Natural killer cell treated with Interleukin-12 subunit alpha and Interleukin-12 subunit beta and Interleukin-15 and Interleukin-18, amount 100 ng/mL, for 72 hours (primary cell): ENCODE results near the gene CD101. TPM values are rescaled to one million over a fixed set of nuclear protein-coding genes. Genes with fewer than 3 reads are reported as not detected.

Source experiments
- ATAC-seq, 2 donors: fragments of 150-1000 bp; cut with Tn5 transposase in 1 of 2; sonication (Bioruptor Pico), chemical (Tn5 transposase) in 1 of 2; 2 replicates each; pipeline ENCODE4 v1.10.0; 2021
- DNase-seq: peaks from one replicate; pipeline ENCODE4 v3.0.0; 2022; ENCODE audit warnings: low spot score
- H3K27ac Mint-ChIP-seq, 2 donors: 1 replicate in 1 of 2; 2 replicates in 1 of 2; pipeline ENCODE4 v1.8.0; 2022; ENCODE audit warnings: mixed read lengths in 2 of 2, mild to moderate bottlenecking in 1 of 2, moderate library complexity in 1 of 2
- H3K27me3 Mint-ChIP-seq, 2 donors: 1 replicate in 1 of 2; 2 replicates in 1 of 2; pipeline ENCODE4 v1.8.0; 2022; ENCODE audit warnings: mixed read lengths in 2 of 2
- H3K36me3 Mint-ChIP-seq: one replicate; pipeline ENCODE4 v1.8.0; 2022; ENCODE audit warnings: mixed read lengths
- H3K4me1 Mint-ChIP-seq, 2 donors: 1 replicate in 1 of 2; 2 replicates in 1 of 2; pipeline ENCODE4 v1.8.0; 2022; ENCODE audit warnings: low read depth in 2 of 2, mixed read lengths in 2 of 2, mild to moderate bottlenecking in 1 of 2
- H3K4me3 Mint-ChIP-seq: one replicate; pipeline ENCODE4 v1.8.0; 2022; ENCODE audit warnings: mixed read lengths
- H3K9me3 Mint-ChIP-seq: 2 replicates; pipeline ENCODE4 v1.8.0; 2022; ENCODE audit warnings: mixed read lengths
- total RNA-seq, 2 donors: library from RNA; stranded (reverse); gene quantifications; one replicate each; pipeline ENCODE4 v1.2.3, GENCODE V29; 2022

Gene CD101
- total RNA-seq, 2 donors from 2014 or later: 1.4 to 2.3 TPM

DNA sequence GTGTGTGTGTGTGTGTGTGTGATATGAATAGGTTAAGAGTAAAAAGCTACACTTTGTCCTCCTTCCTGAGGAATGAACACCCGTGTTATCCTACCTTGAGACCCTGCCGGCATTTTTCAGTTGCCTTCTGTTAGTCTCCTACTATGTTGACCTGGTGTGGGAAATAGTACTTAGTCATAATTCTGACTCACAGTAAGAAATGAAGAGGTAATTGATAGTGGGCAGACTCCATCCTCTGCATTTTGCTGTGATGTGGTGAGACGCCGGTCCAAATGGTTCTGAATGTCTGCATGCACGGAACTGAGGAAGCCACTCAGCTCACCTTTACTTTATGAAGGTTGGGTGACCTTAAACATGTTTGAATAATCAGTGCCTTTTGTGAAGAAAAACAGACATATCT is 12.6 kb downstream of the CD101 start:
- peaks cover 0 to under 1% of the 10 kb centered on the region in 2 donors for H3K27me3 Mint-ChIP-seq
- no peaks in the 10 kb centered on the region for H3K36me3 Mint-ChIP-seq
- no peak overlapping the region for H3K4me3 Mint-ChIP-seq
- H3K4me1 Mint-ChIP-seq: peaks cover 0 to 3% of the 10 kb centered on the region in 2 donors
- no peak overlapping the region for H3K27ac Mint-ChIP-seq
- ATAC-seq (no peak), DNase-seq (no peak)
- no peaks in the 10 kb centered on the region for H3K9me3 Mint-ChIP-seq

DNA sequence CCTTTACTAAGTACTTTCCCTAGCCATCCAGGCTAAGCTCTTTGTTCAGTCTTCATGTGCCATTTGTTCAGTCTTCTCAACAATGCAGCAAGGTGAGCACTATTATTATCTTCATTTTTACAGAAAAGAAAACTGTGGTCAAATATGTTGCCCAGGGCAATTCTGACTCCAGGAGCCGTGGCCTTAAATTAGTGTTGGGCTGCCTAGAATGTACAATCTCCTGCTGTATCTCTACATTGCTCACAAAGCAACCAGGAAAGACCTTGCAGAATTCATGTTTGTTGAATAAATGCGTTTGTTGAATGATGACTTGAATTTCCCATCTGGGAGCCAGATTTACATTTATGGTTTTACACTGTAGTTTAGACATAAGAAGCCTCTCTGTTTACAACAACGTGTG is 14.2 kb downstream of the CD101 start:
- DNase-seq (no peak), ATAC-seq (no peak)
- no peaks in the 10 kb centered on the region for H3K9me3 Mint-ChIP-seq
- H3K36me3 Mint-ChIP-seq: no peaks in the 10 kb centered on the region
- H3K27ac Mint-ChIP-seq: no peak overlapping the region
- H3K27me3 Mint-ChIP-seq: peaks cover 6 to 8% of the 10 kb centered on the region in 2 donors
- no peaks in the 10 kb centered on the region for H3K4me1 Mint-ChIP-seq
- H3K4me3 Mint-ChIP-seq: no peak overlapping the region

DNA sequence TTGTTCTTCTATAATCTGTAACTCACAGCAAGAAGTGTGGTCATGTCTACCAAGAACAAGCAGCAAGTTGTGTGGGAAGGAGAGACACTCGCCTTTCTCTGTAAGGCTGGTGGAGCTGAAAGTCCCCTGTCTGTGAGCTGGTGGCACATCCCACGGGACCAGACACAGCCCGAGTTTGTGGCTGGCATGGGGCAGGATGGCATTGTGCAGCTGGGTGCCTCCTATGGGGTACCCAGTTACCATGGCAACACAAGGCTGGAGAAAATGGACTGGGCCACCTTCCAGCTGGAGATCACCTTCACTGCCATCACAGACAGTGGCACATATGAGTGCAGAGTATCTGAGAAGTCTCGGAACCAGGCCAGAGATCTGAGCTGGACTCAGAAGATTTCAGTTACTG is 15.5 kb downstream of the CD101 start:
- no peaks in the 10 kb centered on the region for H3K36me3 Mint-ChIP-seq
- no peaks in the 10 kb centered on the region for H3K4me1 Mint-ChIP-seq
- DNase-seq (no peak), ATAC-seq (no peak)
- H3K9me3 Mint-ChIP-seq: no peaks in the 10 kb centered on the region
- H3K27me3 Mint-ChIP-seq: peaks cover 6 to 8% of the 10 kb centered on the region in 2 donors
- no peak overlapping the region for H3K4me3 Mint-ChIP-seq
- no peak overlapping the region for H3K27ac Mint-ChIP-seq

DNA sequence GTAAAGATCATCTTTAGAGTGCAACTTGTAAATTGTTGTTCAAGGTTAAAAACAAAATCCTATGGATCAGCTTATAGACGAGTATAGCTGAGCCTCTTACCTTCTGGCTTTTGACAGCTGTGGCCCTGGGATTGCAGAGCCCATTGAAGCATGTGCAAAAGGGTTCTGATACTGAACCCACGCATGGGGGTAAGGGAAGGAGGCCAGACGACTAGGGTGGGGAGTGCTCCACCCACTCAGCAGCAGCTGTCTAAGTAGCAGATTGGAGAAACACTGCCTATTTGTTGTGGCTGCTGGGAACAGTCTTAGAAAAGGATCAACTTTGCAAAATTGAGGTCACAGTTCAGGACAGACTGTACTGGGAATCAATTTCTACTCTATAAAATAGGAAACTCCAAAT is 16.1 kb downstream of the CD101 start:
- Mint-ChIP-seq H3K4me1 (no peaks in the 10 kb centered on the region), H3K4me3 (no peak overlapping the region), H3K36me3 (no peaks in the 10 kb centered on the region), H3K27ac (no peak overlapping the region), H3K27me3 (peaks cover 6 to 8% of the 10 kb centered on the region in 2 donors), H3K9me3 (no peaks in the 10 kb centered on the region)
- DNase-seq: no peak
- no peak for ATAC-seq

DNA sequence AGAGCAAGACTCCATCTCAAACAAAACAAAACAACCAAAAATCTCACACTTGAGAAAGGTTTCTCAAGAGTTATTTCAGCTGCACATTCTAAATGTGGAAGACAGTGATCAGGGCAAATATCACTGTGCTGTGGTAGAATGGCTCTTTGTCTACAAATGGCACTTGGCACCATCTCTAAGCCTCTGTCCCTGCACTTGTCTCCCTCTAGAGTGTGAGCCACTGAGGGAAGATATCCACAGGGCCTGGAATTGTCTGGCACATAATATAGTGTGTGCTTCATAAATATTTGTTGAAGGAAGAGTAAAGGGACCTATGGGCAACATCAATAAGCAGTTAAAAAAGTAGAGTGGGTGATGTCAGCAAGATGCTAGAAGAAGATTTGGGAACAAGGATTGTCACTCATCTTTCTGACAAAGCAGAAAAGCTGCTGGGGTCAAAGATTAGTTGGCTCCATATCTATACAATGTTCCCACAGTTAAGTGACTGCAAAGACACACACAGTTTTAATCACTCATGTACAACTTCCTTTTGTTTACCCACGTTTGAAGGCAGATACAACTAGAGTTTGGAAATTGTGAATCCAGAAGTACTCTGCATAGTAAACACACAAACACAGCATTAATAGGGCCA is 19.1 kb downstream of the CD101 start:
- Mint-ChIP-seq H3K4me1 (no peaks in the 10 kb centered on the region), H3K27me3 (peaks cover 9 to 14% of the 10 kb centered on the region in 2 donors), H3K36me3 (no peaks in the 10 kb centered on the region), H3K27ac (no peak overlapping the region), H3K9me3 (no peaks in the 10 kb centered on the region), H3K4me3 (no peak overlapping the region)
- no peak for DNase-seq
- no peak for ATAC-seq

DNA sequence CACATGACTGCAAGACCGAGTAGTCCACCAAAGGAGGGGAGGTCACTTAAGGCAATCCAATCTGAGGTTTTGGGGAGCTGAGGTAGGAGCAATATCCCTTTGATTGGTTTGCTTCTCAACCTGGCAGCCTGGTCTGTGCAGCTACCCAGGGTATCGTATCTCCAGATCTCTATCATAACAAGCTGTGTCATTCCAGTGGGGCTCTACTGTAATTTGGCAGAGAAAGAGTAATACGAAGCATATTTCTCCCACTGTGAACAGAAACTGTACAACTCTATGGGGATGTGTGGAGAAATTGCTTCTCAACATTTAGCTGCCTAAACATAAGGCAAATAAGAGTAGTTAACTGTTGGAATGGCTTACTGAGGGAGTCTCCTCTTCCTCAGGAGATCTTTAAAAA is 20.6 kb downstream of the CD101 start:
- H3K27ac Mint-ChIP-seq: no peak overlapping the region
- no peak for ATAC-seq

DNA sequence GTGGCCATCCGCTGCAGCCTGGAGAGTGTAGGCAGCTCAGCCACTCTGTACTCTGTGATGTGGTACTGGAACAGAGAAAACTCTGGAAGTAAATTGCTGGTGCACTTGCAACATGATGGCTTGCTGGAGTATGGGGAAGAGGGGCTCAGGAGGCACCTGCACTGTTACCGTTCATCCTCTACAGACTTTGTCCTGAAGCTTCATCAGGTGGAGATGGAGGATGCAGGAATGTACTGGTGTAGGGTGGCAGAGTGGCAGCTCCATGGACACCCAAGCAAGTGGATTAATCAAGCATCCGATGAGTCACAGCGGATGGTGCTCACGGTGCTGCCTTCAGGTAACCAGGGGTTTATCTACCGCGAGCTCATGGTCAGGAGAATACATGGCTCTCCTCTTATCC is 24.0 kb downstream of the CD101 start:
- no peak for DNase-seq
- Mint-ChIP-seq H3K36me3 (no peaks in the 10 kb centered on the region), H3K4me3 (no peak overlapping the region), H3K27me3 (peaks cover 4 to 6% of the 10 kb centered on the region in 2 donors), H3K4me1 (no peaks in the 10 kb centered on the region), H3K9me3 (no peaks in the 10 kb centered on the region), H3K27ac (no peak overlapping the region)
- no peak for ATAC-seq

More for the DNA sequence above, 20.6 kb downstream of the CD101 start:
- Mint-ChIP-seq H3K9me3 (no peaks in the 10 kb centered on the region), H3K4me3 (no peak overlapping the region), H3K4me1 (no peaks in the 10 kb centered on the region), H3K27me3 (peaks cover 9 to 14% of the 10 kb centered on the region in 2 donors), H3K36me3 (no peaks in the 10 kb centered on the region)
- DNase-seq: no peak

DNA sequence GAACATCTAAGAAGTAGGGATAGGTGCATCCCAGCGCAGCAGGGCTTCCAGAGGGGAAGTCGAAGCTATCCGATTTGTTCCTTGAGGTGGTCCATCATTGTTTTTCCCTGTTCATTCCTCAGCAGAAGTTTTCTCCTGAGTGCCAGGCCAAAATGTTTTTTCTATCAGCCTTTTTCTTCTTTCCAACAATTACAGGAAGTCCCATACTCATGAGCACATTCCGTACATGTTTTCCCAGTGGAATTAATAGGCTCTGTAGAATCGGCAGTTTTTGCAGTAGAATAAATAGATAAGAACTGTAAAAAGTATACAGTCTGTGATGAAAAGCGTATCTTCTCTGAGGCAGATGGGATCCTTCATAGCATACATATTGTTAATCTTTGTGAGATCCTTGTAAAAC is 24.8 kb downstream of the CD101 start:
- H3K27ac Mint-ChIP-seq: no peak overlapping the region
- no peak overlapping the region for H3K4me3 Mint-ChIP-seq
- H3K36me3 Mint-ChIP-seq: no peaks in the 10 kb centered on the region
- peaks cover 4 to 6% of the 10 kb centered on the region in 2 donors for H3K27me3 Mint-ChIP-seq
- ATAC-seq (no peak), DNase-seq (no peak)
- no peaks in the 10 kb centered on the region for H3K9me3 Mint-ChIP-seq
- H3K4me1 Mint-ChIP-seq: no peaks in the 10 kb centered on the region

DNA sequence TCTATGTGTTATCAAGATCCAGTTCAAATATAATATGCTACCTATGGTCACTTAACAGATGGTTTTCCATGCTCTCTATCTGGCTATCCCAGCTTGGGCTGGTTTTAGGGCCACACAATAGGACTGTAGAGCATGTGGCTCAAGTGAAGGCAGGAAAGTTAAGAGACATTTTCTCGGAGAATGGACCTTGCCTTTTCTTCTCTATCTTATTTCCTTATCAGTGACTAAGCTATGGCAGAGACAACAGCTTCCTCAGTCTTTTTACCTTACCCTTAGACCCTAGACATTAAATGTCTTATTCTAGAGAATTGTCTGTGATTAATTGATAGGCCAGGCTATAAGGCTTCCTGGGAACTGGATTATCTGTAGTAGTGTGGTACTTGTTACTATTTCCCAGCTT is 28.1 kb downstream of the CD101 start:
- no peaks in the 10 kb centered on the region for H3K36me3 Mint-ChIP-seq
- H3K4me1 Mint-ChIP-seq: no peaks in the 10 kb centered on the region
- ATAC-seq: no peak
- no peak overlapping the region for H3K27ac Mint-ChIP-seq
- no peak overlapping the region for H3K4me3 Mint-ChIP-seq
- DNase-seq: no peak
- H3K27me3 Mint-ChIP-seq: peaks cover 2 to 3% of the 10 kb centered on the region in 2 donors
- H3K9me3 Mint-ChIP-seq: no peaks in the 10 kb centered on the region

DNA sequence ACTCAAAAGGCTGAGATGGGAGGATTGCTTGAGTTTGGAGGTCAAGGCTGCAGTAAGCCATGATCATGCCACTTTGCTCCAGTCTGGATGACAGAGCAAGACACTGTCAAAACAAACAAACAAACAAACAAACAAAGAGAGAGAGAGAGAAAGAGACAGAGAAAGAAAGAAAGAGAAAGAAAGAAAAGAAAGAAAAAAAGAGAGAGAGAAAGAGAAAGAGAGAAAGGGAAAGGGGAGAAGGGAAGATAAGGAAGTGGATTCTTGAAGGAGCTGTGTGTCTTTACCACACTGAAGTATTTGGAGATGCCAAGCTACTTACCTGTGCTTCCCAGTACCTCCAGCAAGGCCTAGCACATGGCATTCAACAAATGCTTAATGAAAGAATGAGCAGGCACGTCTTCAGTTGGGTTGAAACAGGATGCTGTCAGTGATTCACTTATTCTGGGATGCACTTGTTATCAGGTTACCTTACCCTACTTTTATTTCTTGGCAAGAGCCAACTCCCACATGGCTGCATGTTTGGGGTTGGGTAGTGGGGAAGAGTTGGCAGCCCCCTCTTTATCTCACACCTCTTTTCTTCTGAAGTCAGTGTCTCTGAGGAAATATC is 28.8 kb downstream of the CD101 start:
- no peak overlapping the region for H3K4me3 Mint-ChIP-seq
- no peaks in the 10 kb centered on the region for H3K9me3 Mint-ChIP-seq
- DNase-seq (no peak), ATAC-seq (no peak)
- no peaks in the 10 kb centered on the region for H3K27me3 Mint-ChIP-seq
- no peak overlapping the region for H3K27ac Mint-ChIP-seq
- H3K4me1 Mint-ChIP-seq: no peaks in the 10 kb centered on the region
- no peaks in the 10 kb centered on the region for H3K36me3 Mint-ChIP-seq

DNA sequence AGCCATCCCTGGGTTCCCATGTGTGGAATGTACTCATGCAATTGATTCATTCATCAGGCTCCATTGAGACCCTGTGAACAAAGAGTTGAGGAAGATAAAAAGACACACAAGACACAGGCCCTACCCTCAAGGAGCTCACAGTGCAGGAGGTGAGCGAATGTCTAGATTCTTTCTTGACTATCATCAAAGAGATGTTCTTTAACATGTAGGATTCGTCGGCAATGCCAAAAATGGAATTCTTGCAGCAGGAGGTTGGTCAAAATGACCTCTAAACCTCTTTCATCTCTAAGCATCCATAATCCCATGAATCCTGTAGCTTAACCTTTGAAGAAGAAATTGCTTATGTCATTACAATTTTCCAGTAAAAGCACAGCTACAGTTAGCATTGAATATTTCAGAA is 30.7 kb downstream of the CD101 start:
- DNase-seq: no peak
- Mint-ChIP-seq H3K27ac (no peak overlapping the region), H3K9me3 (no peaks in the 10 kb centered on the region), H3K36me3 (no peaks in the 10 kb centered on the region), H3K4me3 (no peak overlapping the region), H3K4me1 (no peaks in the 10 kb centered on the region), H3K27me3 (no peaks in the 10 kb centered on the region)
- no peak for ATAC-seq

DNA sequence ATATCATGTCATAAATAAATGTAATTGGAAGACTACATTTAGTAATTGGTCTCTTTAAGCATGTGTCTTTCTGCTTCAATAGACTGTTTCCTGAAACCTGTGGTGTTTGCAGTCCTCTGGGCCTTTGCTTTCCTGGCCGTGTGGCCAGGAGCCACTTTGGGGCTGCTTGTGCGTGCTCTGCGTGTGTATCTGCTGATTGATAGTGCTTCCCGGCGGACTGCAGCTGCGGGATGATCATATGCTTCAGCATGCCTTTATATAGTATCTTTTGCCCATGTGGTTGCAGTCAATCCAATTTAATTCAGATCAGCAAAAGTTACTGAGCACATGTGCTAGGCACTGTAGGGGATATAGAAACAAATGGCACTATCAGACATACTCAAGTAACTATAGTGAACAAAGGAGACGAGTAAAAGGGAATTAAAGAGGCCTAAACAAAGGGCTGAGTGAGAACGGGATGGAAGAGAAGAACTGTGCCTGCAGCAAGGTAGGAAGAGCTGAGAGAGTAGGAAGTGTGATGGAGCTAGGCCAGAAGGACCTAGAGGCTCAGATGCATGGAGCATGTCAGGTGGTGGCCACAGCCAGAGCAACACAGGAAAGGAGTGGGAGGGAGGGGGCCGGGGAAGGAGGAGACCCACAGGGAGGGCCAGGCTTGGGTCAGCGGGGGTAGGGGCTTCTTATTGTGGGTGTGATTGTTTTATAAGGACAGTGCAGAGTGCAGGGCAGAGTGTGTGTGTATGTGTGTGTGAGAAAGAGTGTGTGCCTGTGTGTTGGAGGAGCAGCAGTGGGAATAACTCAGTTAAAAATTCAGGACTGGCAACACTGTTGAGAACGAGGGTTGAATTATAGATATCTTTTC is 31.4 kb downstream of the CD101 start:
- no peaks in the 10 kb centered on the region for H3K4me1 Mint-ChIP-seq
- no peaks in the 10 kb centered on the region for H3K9me3 Mint-ChIP-seq
- no peak for DNase-seq
- H3K27ac Mint-ChIP-seq: no peak overlapping the region
- no peak overlapping the region for H3K4me3 Mint-ChIP-seq
- no peaks in the 10 kb centered on the region for H3K36me3 Mint-ChIP-seq
- no peak for ATAC-seq
- H3K27me3 Mint-ChIP-seq: no peaks in the 10 kb centered on the region

DNA sequence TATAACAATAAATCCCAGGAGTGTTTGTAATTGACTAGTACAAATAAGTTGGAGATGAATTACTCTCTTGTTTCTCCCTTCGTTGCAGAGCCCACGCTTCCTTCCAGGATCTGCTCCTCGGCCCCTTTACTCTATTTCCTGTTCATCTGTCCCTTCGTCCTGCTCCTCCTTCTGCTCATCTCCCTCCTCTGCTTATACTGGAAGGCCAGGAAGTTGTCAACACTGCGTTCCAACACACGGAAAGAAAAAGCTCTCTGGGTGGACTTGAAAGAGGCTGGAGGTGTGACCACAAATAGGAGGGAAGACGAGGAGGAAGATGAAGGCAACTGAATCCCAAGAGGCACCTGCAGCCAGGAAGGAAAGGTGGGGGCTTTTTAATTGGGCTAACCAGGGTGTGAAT is 32.2 kb downstream of the CD101 start:
- ATAC-seq (no peak), DNase-seq (no peak)
- no peak overlapping the region for H3K4me3 Mint-ChIP-seq
- H3K27ac Mint-ChIP-seq: no peak overlapping the region
- H3K27me3 Mint-ChIP-seq: no peaks in the 10 kb centered on the region
- H3K9me3 Mint-ChIP-seq: no peaks in the 10 kb centered on the region
- no peaks in the 10 kb centered on the region for H3K36me3 Mint-ChIP-seq
- H3K4me1 Mint-ChIP-seq: no peaks in the 10 kb centered on the region

DNA sequence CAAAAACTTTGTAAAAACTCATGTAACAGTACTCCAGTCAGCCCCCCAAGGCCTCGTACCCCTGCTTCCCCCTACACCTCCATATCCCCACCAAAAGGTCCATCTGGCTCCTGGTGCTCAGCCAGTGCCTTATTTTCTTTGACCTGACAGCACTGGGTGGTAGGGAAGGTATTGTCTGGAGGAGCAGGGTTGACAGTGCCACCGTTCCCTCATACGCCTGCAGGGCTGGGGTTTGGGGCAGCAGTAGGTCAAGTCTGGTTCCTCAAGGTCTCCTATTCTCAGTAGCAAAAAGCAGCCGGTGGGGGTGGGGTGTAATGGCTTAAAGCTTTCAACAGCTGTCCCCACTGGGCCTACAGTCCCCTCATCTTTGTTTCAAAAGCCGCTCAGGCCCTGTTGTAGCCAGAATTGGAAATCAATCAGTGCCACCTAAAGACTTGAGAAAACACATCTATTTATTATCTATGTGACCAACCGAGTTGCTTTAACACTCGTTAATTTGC is 33.3 kb downstream of the CD101 start:
- Mint-ChIP-seq H3K27ac (no peak overlapping the region), H3K27me3 (no peaks in the 10 kb centered on the region), H3K36me3 (no peaks in the 10 kb centered on the region), H3K9me3 (no peaks in the 10 kb centered on the region), H3K4me3 (no peak overlapping the region), H3K4me1 (no peaks in the 10 kb centered on the region)
- no peak for ATAC-seq
- DNase-seq: no peak
